GM12864 (cell line): ENCODE measurements around the gene FCN3.
A peak's percentile ranks its signal among the peaks of the same experiment; 100 is the strongest.

Experiments used
- DNase-seq: peaks from one replicate; pipeline ENCODE4 v3.0.0-alpha.2; 2011; ENCODE audit warnings: low read depth
- H3K4me3 ChIP-seq: 2 replicates; pipeline ENCODE4 v1.5.1; 2011; ENCODE audit warnings: mild to moderate bottlenecking, low read depth, low read length, control low read depth
- TF ChIP-seq, protein P1 (sequence below): IDR thresholded peaks from 2 replicates; pipeline ENCODE4 v1.5.1; 2011; ENCODE audit warnings: low read depth, mild to moderate bottlenecking, moderate library complexity, low read length, control low read depth, inconsistent platforms; ENCODE audit errors: missing control alignments

The FCN3 gene

DNA sequence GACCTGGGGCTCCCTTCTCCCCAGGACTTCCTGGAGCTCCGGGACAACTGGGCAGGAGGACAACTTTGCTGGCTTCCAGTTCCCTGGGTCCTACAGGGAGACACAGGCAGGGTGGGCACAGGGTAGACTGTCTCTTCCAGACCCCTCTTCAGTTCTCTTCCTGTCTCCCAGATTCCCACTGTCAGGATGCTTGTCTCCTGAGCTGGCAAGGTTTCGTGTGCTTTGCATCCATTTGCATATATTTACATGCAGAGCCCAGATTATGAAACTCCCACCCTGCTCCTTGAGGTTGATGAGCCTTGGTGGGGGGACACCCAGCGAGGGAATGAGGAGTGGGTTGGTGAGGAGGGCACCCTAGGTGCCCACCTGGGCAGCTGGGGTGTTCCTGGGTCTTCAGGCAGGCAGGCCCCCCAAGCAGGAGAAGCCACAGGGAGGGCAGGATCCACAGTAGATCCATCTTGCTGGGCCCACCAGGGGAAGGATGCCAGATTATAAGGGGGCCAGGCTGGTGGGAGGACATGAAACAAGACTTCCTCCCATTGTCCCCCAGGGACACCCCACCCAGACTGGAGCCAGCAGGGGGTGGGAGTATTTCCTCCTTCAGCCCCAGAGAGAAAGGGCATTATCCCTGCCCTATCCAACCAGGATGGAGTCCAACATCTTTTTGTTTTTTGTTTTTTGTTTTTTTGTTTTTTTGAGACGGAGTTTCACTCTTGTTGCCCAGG lies at the start of gene FCN3:
Gene FCN3 (minus strand): TSS at position 463 of the 725 bp plus-strand sequence. CDS start 6 bp downstream, at position 457.
- TF ChIP-seq, protein P1, sequence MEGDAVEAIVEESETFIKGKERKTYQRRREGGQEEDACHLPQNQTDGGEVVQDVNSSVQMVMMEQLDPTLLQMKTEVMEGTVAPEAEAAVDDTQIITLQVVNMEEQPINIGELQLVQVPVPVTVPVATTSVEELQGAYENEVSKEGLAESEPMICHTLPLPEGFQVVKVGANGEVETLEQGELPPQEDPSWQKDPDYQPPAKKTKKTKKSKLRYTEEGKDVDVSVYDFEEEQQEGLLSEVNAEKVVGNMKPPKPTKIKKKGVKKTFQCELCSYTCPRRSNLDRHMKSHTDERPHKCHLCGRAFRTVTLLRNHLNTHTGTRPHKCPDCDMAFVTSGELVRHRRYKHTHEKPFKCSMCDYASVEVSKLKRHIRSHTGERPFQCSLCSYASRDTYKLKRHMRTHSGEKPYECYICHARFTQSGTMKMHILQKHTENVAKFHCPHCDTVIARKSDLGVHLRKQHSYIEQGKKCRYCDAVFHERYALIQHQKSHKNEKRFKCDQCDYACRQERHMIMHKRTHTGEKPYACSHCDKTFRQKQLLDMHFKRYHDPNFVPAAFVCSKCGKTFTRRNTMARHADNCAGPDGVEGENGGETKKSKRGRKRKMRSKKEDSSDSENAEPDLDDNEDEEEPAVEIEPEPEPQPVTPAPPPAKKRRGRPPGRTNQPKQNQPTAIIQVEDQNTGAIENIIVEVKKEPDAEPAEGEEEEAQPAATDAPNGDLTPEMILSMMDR = no peak
- DNase-seq = no peak
- no peak within 1 kb of the TSS for H3K4me3 ChIP-seq

DNA sequence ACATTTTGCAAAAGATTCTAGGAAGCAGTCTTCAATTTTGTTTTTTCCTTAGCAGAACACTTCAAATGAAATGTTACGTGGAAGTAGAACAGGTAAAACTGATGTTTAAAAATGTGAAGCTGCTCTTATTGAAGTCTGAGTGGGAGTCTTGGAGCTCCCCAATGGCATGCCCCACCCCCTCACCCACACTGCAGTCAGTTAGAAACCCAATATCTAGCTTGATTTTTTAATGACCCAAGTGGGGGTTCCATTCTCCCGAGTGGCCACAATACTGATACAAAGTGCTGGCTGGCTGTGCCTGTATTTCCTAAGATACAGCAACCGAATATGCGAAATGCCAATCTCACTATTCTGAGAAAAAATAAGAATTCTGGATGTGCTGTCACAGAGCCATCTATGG lies 49.1 kb upstream of the FCN3 start:
- H3K4me3 ChIP-seq = no peak overlapping the region
- DNase-seq = no peak
- TF ChIP-seq, protein P1 = no peak

DNA sequence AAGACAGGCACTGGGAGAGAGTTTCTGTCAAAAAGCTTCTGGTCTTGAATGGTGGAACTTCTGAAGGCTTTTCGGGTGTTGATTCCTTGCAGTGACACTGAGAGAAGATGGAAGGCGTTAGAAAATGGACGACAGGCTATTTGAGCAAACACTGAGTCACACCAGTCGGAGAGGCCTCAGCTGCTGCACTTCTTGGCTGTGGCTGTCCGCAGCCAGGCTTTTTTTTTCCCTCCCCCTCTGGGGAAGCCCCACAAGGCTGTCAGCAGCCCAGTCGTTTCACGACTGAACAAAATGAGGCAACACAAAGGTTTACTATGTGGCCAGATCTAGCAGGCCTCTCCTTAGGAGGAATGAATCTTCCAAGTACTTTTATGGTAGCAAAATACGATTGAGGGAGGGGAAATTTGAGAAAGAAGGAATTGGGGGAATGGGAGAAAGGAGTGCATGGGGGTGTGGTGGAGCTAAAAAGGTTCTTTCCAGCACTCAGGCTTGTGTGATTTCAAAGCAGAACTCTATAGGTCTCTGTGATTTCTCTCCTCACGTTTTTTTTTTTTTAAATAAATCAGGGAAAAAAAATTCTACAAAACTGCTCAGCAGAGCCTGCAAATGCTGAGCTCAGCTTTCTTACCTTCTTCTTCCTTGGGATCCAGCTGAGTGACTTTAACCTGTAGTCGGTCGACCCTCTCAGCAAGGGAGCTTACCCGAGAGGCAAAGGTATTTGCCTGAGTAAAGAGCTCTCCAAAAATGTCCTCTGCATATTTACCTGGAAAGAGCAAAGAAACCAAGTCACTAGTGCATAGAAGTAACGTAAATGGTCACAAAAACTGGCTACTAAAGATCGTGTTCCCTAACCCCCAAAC lies 43.9 kb upstream of the FCN3 start:
- TF ChIP-seq, protein P1 = no peak
- DNase-seq = peak; percentile 66
- H3K4me3 ChIP-seq = no peak overlapping the region; the same call in 1 of the 2 replicates

DNA sequence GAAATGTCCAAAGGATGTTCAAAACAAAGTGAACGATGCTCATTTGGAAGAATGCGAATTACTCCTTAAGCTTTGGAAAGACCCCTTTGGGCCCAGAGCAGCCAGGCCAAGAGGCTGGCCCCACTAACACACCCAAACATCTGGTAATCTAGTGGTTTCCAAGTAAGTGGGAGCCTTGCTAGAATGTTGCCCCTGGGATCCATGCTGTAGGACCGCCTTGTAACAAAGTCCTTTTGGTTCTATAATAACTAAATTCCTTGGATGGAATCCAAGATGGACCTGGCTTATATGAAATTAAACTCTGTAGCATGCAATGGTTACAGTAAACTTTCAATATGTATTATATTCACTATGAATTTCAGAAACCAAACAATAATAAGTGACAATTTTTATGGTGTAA lies 43.1 kb upstream of the FCN3 start:
- no peak for DNase-seq
- no peak overlapping the region for H3K4me3 ChIP-seq
- TF ChIP-seq, protein P1 = no peak

DNA sequence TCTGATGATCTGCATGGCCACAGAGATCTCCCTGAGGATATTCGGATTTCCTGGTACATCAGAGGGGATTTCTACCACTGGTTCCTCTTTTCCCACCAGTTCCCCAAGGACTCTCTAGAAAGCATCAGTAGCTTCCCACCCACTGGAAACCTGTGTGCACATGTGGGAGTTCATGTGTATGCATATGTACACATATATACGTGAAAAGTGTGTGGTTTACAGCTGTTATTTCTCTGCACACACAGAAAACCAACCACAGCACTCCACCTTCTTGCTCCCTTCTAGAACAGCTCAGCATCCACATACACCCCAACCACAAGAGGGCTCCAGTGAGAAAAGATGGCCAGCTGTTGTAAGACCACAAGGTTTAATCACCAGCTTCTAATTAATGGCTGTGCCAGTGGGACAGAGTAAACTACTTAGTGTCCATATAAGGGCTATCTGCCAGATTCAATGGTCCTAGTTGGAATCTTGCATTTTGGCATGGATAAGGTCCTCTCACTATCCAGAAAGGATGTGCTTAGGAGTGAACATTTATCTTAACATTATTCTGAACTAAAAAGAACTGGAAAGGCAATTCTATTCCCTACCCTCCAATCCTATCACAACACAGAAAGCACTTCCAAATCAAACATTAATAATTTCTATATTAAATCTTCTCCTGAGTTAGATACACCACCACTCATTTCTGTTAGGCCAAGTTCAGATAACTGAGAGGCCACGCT lies 41.9 kb upstream of the FCN3 start:
- no peak overlapping the region for H3K4me3 ChIP-seq
- peak; percentile 60 for DNase-seq
- TF ChIP-seq, protein P1 = peak; percentile 73

DNA sequence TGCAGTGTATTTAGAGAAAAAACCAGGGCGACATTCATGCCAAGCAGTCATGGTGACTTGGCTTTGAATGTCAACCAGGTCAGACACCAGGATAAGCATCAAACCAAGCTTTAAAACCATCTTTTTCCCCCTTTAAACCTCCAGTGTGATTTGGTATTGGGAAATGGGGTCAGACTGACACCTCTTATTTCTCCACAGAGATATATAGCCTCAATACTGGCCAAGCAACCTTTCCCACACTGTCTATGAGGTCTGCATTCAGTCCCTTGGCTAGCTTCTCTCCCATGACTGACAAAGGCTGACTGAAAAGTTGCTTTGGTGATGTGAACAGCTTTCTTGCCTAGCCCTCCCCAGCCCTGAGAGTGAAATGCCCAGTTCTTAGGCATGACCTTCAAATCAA lies 39.5 kb upstream of the FCN3 start:
- TF ChIP-seq, protein P1 = no peak
- H3K4me3 ChIP-seq = no peak overlapping the region
- no peak for DNase-seq
